Fibroblast of lung (primary cell): Measurements from ENCODE around the gene NAV1.

ENCODE experiments used
- EZH2 ChIP-seq: IDR thresholded peaks from 2 replicates; pipeline ENCODE4 v1.5.1; 2012; ENCODE audit warnings: low read length, control low read depth, mild to moderate bottlenecking; ENCODE audit errors: missing control alignments
- TF ChIP-seq, protein P1 (sequence below), 2 donors: IDR thresholded peaks in 1 of 2; conservative IDR thresholded peaks in 1 of 2; 1 replicate in 1 of 2; 2 replicates in 1 of 2; pipeline ENCODE4 v1.5.1; 2011 to 2012; ENCODE audit warnings: low read length in 2 of 2, control low read depth in 1 of 2, inconsistent platforms in 1 of 2, low read depth in 1 of 2, mild to moderate bottlenecking in 1 of 2

DNA sequence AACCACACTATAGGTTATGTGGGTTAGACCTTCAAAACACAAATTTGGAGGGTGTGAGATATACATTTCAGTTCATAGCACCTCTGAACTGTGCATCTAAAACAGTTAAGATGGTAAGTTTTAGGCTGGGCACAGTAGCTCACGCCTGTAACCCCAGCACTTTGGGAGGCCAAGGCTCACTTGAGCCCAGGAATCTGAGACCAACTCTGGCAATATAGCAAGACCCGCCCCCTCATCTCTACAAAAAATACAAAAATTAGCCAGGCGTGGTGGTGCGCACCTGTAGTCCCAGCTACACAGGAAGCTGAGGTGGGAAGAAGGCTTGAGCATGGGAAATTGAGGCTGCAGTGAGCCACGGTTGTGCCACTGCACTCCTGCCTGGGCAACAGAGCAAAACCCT lies 47.9 kb downstream of the NAV1 start:
- TF ChIP-seq, protein P1, sequence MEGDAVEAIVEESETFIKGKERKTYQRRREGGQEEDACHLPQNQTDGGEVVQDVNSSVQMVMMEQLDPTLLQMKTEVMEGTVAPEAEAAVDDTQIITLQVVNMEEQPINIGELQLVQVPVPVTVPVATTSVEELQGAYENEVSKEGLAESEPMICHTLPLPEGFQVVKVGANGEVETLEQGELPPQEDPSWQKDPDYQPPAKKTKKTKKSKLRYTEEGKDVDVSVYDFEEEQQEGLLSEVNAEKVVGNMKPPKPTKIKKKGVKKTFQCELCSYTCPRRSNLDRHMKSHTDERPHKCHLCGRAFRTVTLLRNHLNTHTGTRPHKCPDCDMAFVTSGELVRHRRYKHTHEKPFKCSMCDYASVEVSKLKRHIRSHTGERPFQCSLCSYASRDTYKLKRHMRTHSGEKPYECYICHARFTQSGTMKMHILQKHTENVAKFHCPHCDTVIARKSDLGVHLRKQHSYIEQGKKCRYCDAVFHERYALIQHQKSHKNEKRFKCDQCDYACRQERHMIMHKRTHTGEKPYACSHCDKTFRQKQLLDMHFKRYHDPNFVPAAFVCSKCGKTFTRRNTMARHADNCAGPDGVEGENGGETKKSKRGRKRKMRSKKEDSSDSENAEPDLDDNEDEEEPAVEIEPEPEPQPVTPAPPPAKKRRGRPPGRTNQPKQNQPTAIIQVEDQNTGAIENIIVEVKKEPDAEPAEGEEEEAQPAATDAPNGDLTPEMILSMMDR (conservative IDR thresholded peaks at IDR 0.05 in 1 of 2, IDR thresholded peaks at IDR 0.05 in 1 of 2; ENCODE audit: low read depth in 1 of 2, low read length in 2 of 2) = no peak
- TF ChIP-seq EZH2 = no peak
